Progenitor cell of endocrine pancreas (in vitro differentiated cells): Measurements from ENCODE around the gene YWHAE. TPM values are rescaled to one million over a fixed set of nuclear protein-coding genes. Genes with fewer than 3 reads are reported as not detected.
"Not testable (repeated sequence)": the region's sequence is repeated elsewhere in the genome, so short reads cannot be mapped to it uniquely, and the experiment has no call there.

Source experiments
- DNase-seq: peaks from one replicate; pipeline ENCODE4 v3.0.0; 2021; ENCODE audit warnings: low spot score; ENCODE audit not compliant: unreplicated experiment
- H3K27ac Mint-ChIP-seq: 2 replicates; pipeline ENCODE4 v1.8.0; 2021; ENCODE audit warnings: mild to moderate bottlenecking, moderate library complexity, mixed read lengths
- H3K27me3 Mint-ChIP-seq: 2 replicates; pipeline ENCODE4 v1.8.0; 2021; ENCODE audit warnings: mixed read lengths
- H3K36me3 Mint-ChIP-seq: 2 replicates; pipeline ENCODE4 v1.8.0; 2022; ENCODE audit warnings: mixed read lengths; ENCODE audit not compliant: insufficient read depth
- H3K4me1 Mint-ChIP-seq: 2 replicates; pipeline ENCODE4 v1.8.0; 2021; ENCODE audit warnings: low read depth, mixed read lengths
- H3K4me3 Mint-ChIP-seq: 2 replicates; pipeline ENCODE4 v1.8.0; 2021; ENCODE audit warnings: low read depth, mild to moderate bottlenecking, moderate library complexity, mixed read lengths
- H3K9me3 Mint-ChIP-seq: 2 replicates; pipeline ENCODE4 v1.8.0; 2021; ENCODE audit warnings: low read depth, mixed read lengths
- total RNA-seq: library from RNA; stranded (reverse); gene quantifications from 2 replicates; pipeline ENCODE4 v1.2.1, GENCODE V29; 2021
- TF ChIP-seq, protein P1 (sequence below): fragments of 200-600 bp; sonication (generic); IDR thresholded peaks from one replicate; pipeline ENCODE4 v1.5.0; 2021; ENCODE audit warnings: antibody characterized with exemption, mild to moderate bottlenecking; ENCODE audit not compliant: unreplicated experiment

The YWHAE gene
- total RNA-seq, 1 donor from 2014 or later, result 951 TPM

DNA sequence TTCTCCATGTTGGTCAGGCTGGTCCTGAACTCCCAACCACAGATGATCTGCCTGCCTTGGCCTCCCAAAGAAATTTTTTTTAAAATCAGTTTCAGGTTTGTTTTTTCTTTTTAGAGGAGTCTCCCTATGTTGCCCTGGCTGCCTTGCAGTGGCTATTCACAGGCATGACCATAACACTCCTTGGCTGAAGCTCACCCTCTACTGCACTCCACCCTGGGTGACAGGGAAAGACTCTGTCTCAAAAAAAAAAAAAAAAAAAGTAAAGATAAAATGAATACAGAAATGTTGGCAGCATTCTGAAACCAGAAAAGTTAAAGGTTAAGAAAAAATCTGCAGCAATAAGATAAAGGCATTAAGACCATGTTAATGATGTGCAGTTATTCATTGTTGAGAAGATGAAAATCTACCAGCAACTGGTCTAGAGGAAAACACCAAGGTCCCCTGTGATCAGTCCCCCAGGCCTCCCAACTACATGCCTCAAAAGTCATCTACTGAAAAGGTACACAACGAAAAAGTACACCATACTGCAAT, 15.1 kb downstream of the YWHAE start:
- DNase-seq, result no peak

DNA sequence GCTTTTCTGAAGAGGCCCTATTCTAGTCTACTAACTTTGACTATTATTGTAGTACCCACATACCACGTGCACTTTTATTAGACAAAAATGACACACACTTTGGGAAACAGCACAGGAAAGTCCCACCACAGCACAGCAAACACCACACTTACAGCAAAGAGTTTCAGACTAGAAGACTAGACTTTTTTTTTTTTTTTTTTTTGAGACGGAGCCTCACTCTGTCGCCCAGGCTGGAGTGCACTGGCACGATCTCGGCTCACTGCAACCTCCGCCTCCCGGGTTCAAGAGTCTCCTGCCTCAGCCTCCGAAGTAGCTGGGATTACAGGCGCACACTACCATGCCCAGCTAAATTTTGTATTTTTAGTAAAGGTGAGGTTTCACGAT, 20.1 kb downstream of the YWHAE start:
- no peak overlapping the region for H3K4me3 Mint-ChIP-seq
- TF ChIP-seq, protein P1, sequence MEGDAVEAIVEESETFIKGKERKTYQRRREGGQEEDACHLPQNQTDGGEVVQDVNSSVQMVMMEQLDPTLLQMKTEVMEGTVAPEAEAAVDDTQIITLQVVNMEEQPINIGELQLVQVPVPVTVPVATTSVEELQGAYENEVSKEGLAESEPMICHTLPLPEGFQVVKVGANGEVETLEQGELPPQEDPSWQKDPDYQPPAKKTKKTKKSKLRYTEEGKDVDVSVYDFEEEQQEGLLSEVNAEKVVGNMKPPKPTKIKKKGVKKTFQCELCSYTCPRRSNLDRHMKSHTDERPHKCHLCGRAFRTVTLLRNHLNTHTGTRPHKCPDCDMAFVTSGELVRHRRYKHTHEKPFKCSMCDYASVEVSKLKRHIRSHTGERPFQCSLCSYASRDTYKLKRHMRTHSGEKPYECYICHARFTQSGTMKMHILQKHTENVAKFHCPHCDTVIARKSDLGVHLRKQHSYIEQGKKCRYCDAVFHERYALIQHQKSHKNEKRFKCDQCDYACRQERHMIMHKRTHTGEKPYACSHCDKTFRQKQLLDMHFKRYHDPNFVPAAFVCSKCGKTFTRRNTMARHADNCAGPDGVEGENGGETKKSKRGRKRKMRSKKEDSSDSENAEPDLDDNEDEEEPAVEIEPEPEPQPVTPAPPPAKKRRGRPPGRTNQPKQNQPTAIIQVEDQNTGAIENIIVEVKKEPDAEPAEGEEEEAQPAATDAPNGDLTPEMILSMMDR, result no peak
- H3K27ac Mint-ChIP-seq, result peak overlapping the region; percentile 63
- no peak for DNase-seq
- H3K9me3 Mint-ChIP-seq, result no peaks in the 10 kb centered on the region
- peaks cover 39% of the 10 kb centered on the region for H3K4me1 Mint-ChIP-seq
- H3K27me3 Mint-ChIP-seq, result no peaks in the 10 kb centered on the region
- H3K36me3 Mint-ChIP-seq, result peaks cover 8% of the 10 kb centered on the region

More for the DNA sequence above, 15.1 kb downstream of the YWHAE start:
- Mint-ChIP-seq H3K4me3 (no peak overlapping the region), H3K27me3 (no peaks in the 10 kb centered on the region), H3K4me1 (peaks cover 17% of the 10 kb centered on the region), H3K27ac (peak overlapping the region; percentile 78), H3K9me3 (no peaks in the 10 kb centered on the region), H3K36me3 (peaks cover 3% of the 10 kb centered on the region)
- TF ChIP-seq, protein P1, result no peak

- H3K9me3 Mint-ChIP-seq, result no peaks in the 10 kb centered on the region
- peaks cover 8% of the 10 kb centered on the region for H3K36me3 Mint-ChIP-seq
- H3K27ac Mint-ChIP-seq, result peak overlapping the region; percentile 63
- TF ChIP-seq, protein P1, result no peak
- DNase-seq, result no peak
- H3K4me3 Mint-ChIP-seq, result no peak overlapping the region
- no peaks in the 10 kb centered on the region for H3K27me3 Mint-ChIP-seq
- H3K4me1 Mint-ChIP-seq, result peaks cover 42% of the 10 kb centered on the region
These were observed 20.7 kb downstream of the YWHAE start for GRCh38 chr17:1379208-1379929.

GRCh38 chr17:1378476-1378860, 21.6 kb downstream of the YWHAE start:
- not testable (repeated sequence) for DNase-seq, H3K9me3 Mint-ChIP-seq, H3K36me3 Mint-ChIP-seq, H3K27me3 Mint-ChIP-seq, H3K4me3 Mint-ChIP-seq
- peaks cover 47% of the 10 kb centered on the region for H3K4me1 Mint-ChIP-seq
- H3K27ac Mint-ChIP-seq, result peak overlapping the region; percentile 85

DNA sequence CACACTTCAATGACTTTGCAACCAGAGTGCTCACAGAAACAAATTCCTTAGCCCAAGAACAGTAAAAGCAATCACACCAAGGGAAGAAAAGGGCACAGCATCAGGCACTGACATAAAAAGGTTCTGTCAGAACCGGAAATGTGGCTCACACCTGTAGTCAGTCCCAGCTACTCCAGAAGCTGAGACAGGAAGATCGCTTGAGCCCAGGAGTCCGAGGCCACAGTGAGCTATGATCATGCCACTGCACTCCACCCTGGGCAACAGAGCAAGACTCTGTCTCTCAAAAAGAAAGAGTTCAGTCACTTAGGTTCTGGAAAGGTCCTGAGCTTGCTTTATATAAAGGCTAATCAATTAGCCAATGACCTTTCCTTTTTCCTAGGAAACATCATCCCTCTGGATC, 22.7 kb downstream of the YWHAE start:
- Mint-ChIP-seq H3K4me1 (peaks cover 47% of the 10 kb centered on the region), H3K27me3 (no peaks in the 10 kb centered on the region), H3K36me3 (peaks cover 8% of the 10 kb centered on the region), H3K27ac (peak overlapping the region; percentile 42), H3K9me3 (no peaks in the 10 kb centered on the region), H3K4me3 (no peak overlapping the region)
- DNase-seq, result no peak
- TF ChIP-seq, protein P1, result no peak

DNA sequence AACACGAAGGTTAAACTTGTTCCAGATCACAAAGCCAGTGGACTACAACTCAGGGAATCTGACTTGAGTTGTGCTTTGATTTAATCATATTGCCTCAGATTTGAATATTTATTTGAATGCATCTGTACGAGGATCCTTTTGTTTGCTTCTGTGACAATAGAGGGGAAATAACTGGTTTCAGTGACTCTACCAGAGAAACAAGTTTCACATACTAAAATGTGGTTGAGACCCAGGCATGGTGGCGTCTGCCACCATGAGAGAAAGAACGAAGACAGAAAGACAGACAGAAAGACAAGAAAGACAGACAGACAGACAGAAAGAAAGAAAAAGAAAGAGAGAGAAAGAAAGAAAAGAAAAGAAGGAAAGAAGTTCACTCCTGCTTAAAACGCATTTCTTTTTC, 24.0 kb downstream of the YWHAE start:
- Mint-ChIP-seq H3K4me3 (no peak overlapping the region), H3K4me1 (peaks cover 42% of the 10 kb centered on the region), H3K27ac (peak overlapping the region; percentile 76), H3K36me3 (peaks cover 6% of the 10 kb centered on the region), H3K9me3 (no peaks in the 10 kb centered on the region), H3K27me3 (no peaks in the 10 kb centered on the region)
- no peak for DNase-seq
- TF ChIP-seq, protein P1, result no peak
